Measurements from ENCODE around the gene FHL2. TPM values are rescaled to one million over a fixed set of nuclear protein-coding genes. Genes with fewer than 3 reads are reported as not detected.

Gene FHL2
- polyA plus RNA-seq, 1 donor (not counting 4 experiments of a cell fraction or from before 2014, with no cell fraction given), result 132 TPM

DNA sequence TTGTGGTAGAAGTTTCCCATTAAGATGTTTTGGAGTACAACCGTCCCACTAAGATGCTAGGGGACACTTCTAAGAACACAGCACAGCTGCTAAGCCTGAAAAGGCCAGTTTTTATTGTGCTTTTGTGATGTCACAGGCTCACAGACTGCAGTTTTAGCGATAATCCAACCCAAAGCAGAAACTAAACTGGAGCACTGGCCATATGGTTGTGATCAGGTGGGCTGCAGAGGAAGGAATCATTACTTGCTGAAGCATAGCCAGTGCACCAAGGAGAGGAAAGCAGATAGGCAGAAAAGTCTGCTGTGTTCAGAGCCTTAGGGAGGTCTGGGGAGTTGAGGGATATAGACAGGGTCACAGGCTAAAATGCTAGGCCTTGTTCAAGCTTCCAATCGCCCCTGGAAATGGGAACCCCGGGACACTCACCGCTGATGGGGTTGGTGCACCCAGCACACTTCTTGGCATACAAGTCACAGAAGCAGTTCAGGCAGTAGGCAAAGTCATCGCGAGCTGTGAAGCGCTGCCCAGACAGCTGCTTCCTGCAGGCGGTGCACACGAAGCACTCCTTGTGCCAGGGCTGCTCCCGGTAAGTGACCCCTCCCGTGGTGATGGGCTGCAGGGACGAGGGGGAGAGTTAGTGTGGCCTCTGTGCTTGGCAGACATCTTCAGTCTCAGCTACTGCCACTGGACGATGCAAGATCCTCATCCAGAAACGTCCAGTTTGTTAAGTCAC lies 35.8 kb downstream of the FHL2 start:
- Histone ChIP-seq H3K9me3 (ENCODE audit: control insufficient read depth, low read depth, low read length) (no peaks in the 10 kb centered on the region), H3K4me3 (ENCODE audit: control insufficient read depth in 2 of 3, extremely low read depth in 1 of 3, insufficient read depth in 2 of 3, low read depth in 1 of 3, low read length in 3 of 3) (no peak overlapping the region), H3K79me2 (ENCODE audit: control insufficient read depth, insufficient read depth, low read length) (peaks cover 18% of the 10 kb centered on the region), H3K27ac (ENCODE audit: control insufficient read depth, insufficient read depth, low read length) (no peak overlapping the region), H2AFZ (ENCODE audit: control insufficient read depth, low read length) (no peak overlapping the region), H3K4me2 (ENCODE audit: control insufficient read depth, extremely low read depth, insufficient read depth, low read depth, low read length) (no peak overlapping the region), H4K20me1 (ENCODE audit: control insufficient read depth, extremely low read depth, insufficient read depth, low read length) (no peaks in the 10 kb centered on the region), H3K36me3 (ENCODE audit: control insufficient read depth in 2 of 2, extremely low read depth in 1 of 2, insufficient read depth in 2 of 2, low read length in 2 of 2) (peaks cover 57% of the 10 kb centered on the region in 2 experiments), H3K9ac (ENCODE audit: control insufficient read depth, extremely low read depth, insufficient read depth, low read length) (no peak overlapping the region), H3K27me3 (ENCODE audit: control insufficient read depth, extremely low read depth, insufficient read depth, low read length) (no peaks in the 10 kb centered on the region), H3K9me1 (ENCODE audit: control insufficient read depth, extremely low read depth, insufficient read depth, low read length) (no peaks in the 10 kb centered on the region), H3K4me1 (ENCODE audit: control insufficient read depth, extremely low read depth, insufficient read depth, low read length) (no peaks in the 10 kb centered on the region)
- dilution Hi-C loops (cut with MboI; ENCODE audit: extremely low pct_ligation_motif_present, low sequenced_read_pairs), result no loop called here
- no peak for DNase-seq (ENCODE audit: low read depth, low spot score)
- no peak for TF ChIP-seq EZH2 (IDR thresholded peaks at IDR 0.05; ENCODE audit: low read length)
- TF ChIP-seq, protein P1, sequence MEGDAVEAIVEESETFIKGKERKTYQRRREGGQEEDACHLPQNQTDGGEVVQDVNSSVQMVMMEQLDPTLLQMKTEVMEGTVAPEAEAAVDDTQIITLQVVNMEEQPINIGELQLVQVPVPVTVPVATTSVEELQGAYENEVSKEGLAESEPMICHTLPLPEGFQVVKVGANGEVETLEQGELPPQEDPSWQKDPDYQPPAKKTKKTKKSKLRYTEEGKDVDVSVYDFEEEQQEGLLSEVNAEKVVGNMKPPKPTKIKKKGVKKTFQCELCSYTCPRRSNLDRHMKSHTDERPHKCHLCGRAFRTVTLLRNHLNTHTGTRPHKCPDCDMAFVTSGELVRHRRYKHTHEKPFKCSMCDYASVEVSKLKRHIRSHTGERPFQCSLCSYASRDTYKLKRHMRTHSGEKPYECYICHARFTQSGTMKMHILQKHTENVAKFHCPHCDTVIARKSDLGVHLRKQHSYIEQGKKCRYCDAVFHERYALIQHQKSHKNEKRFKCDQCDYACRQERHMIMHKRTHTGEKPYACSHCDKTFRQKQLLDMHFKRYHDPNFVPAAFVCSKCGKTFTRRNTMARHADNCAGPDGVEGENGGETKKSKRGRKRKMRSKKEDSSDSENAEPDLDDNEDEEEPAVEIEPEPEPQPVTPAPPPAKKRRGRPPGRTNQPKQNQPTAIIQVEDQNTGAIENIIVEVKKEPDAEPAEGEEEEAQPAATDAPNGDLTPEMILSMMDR (optimal IDR thresholded peaks at IDR 0.05 in 1 of 3, IDR thresholded peaks at IDR 0.05 in 1 of 3, conservative IDR thresholded peaks at IDR 0.05 in 1 of 3; ENCODE audit: extremely low read depth in 1 of 3, insufficient read depth in 2 of 3, low read length in 3 of 3), result no peak
- FAIRE-seq, result no peak

DNA sequence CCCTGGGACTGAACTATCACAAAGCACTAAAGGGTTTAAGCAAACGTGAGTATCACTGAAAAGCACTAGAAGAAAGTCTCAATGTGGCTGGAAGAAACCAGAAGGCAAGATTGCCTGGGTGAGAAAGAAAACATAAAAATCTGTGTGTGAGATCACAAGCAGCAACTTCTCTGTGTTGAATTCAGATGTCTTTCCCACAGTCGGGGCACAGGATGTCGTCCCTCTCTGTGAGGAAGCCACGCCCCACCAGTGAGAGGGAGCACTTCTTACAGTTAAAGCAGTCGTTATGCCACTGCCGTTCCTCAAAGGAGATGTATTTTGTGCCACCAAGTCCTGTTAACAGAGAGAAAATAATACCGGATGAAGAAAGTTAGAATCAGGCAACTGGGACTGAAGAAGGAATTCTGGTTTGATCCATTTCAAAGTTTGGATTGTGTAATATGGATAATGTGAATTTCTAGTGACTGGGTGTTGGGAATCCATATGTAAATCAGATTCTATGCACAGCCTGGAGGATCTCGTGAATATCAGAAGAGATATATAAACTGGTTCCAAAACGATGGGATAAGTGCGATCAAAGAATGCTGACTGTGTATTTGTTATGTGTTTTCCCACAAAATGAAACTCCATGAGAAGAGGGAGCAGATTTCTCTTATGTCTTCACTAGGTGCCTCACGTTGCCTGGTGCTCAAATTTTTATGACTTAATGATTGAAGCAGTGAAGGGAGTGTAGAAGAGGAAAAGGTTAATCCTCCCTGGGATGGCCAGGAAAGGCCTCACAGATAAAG lies 37.6 kb downstream of the FHL2 start:
- no peak overlapping the region for H3K4me2 ChIP-seq (ENCODE audit: control insufficient read depth, extremely low read depth, insufficient read depth, low read depth, low read length)
- H2AFZ ChIP-seq (ENCODE audit: control insufficient read depth, low read length), result no peak overlapping the region
- no peak for FAIRE-seq
- H4K20me1 ChIP-seq (ENCODE audit: control insufficient read depth, extremely low read depth, insufficient read depth, low read length), result no peaks in the 10 kb centered on the region
- dilution Hi-C loops (cut with MboI; ENCODE audit: extremely low pct_ligation_motif_present, low sequenced_read_pairs), result no loop called here
- H3K27me3 ChIP-seq (ENCODE audit: control insufficient read depth, extremely low read depth, insufficient read depth, low read length), result no peaks in the 10 kb centered on the region
- no peaks in the 10 kb centered on the region for H3K4me1 ChIP-seq (ENCODE audit: control insufficient read depth, extremely low read depth, insufficient read depth, low read length)
- no peaks in the 10 kb centered on the region for H3K9me3 ChIP-seq (ENCODE audit: control insufficient read depth, low read depth, low read length)
- H3K4me3 ChIP-seq (ENCODE audit: control insufficient read depth in 2 of 3, extremely low read depth in 1 of 3, insufficient read depth in 2 of 3, low read depth in 1 of 3, low read length in 3 of 3), result no peak overlapping the region
- H3K79me2 ChIP-seq (ENCODE audit: control insufficient read depth, insufficient read depth, low read length), result peaks cover 10% of the 10 kb centered on the region
- no peak overlapping the region for H3K9ac ChIP-seq (ENCODE audit: control insufficient read depth, extremely low read depth, insufficient read depth, low read length)
- DNase-seq (ENCODE audit: low read depth, low spot score), result no peak
- TF ChIP-seq, protein P1 (optimal IDR thresholded peaks at IDR 0.05 in 1 of 3, IDR thresholded peaks at IDR 0.05 in 1 of 3, conservative IDR thresholded peaks at IDR 0.05 in 1 of 3; ENCODE audit: extremely low read depth in 1 of 3, insufficient read depth in 2 of 3, low read length in 3 of 3), result no peak
- TF ChIP-seq EZH2 (IDR thresholded peaks at IDR 0.05; ENCODE audit: low read length), result no peak
- H3K9me1 ChIP-seq (ENCODE audit: control insufficient read depth, extremely low read depth, insufficient read depth, low read length), result no peaks in the 10 kb centered on the region
- peaks cover 46 to 48% of the 10 kb centered on the region in 2 experiments for H3K36me3 ChIP-seq (ENCODE audit: control insufficient read depth in 2 of 2, extremely low read depth in 1 of 2, insufficient read depth in 2 of 2, low read length in 2 of 2)
- H3K27ac ChIP-seq (ENCODE audit: control insufficient read depth, insufficient read depth, low read length), result no peak overlapping the region
